GM21423 (cell line): ENCODE measurements around the gene PPIF.

Experiments
- ATAC-seq: cut with Tn5 transposase; IDR thresholded peaks from one replicate; pipeline ENCODE4 v1.9.1; 2021; ENCODE audit warnings: mild to moderate bottlenecking, moderate library complexity; ENCODE audit not compliant: unreplicated experiment

PPIF gene

DNA sequence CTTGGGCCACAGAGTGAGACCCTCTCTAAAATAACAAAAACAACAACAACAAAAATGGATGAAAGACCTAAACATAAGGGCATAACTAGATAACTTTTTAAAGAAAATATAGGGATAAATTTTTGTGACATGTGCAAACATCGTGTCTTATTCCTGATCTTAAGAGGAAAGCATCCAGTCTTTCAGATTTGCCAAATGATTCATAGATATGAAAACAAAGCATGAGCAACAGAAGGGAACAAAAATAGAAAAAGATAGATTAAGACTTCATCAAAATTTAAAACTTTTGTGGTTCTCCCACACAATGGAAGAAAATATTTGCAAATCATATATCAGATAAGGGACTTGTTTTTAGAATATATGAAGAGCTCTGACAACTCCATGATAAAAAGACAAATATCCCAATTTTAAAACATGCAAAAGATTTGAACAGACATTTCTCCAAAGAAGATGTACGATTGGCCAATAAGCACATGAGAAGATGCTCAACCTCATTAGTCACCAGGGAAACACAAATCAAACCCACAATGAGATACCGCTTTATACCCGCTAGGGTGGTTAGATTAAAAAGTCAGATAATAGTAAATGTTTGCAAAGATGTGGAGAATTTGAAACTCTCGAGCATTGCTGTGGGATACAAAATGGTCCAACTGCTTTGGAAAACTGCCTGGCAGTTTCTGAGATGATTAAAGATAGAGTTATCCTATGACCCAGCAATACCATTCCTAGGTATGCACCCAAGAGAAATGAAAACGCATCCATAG lies 20.3 kb downstream of the PPIF start:
- ATAC-seq: no peak

DNA sequence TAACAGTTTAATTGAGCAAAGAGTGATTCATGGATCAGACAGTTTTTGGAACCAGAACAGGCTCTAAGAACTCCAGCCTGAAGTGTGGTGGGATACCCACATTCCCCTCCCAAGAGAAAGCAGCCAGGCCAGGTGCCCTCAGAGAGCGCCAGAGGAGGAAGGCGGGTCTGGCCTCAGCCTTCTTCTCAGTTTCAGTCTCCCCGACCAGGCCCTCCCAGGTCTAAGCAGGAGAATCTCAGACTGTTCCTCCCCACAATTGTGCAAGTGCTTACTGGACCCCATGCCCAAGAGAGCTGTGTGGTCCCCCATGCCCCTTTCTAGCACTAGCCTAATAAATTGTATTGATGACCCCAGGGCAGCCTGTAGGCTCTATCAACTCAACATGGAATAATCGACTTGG lies 25.6 kb downstream of the PPIF start:
- ATAC-seq: no peak

DNA sequence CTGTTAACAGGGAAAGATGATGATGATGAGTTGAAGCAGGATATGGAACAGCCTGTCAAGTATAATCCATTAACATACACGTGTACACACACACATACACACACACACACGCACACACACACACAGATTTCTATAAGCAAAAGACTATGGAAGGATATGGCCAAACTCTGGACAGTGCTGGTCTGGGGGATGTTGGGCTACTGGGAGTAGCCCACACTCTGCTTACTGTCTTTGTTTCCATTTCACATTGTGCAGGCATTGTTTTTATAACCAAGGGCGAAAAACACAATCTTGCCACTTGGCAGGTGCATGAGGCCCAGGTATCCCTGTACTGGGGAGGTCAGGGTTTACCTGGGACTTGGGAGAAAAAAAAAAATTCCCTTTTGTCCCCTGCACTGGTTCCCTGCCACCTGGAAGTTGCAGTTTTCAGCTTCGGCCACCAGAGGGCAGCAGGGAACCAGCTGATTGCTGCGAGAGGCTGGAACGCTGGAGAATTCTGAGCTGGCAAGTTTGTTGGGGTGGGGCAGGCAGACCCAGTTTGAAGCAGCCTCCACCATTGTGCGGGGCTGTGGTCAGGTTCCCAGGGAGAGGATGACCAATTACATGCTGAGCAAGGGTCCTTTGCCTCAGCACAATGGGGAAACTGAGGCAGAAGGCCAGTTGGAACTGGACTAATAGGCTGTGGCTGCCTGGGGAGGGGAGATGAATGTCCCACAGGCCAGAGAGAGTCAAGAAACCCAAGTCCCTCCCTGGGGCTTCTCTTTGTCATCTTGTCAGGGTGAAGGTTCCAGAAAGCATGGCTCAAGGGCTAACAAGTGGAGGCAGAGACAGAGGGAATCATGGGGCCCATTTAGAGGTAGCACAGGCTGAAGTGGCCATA lies 27.3 kb downstream of the PPIF start:
- peak; percentile 53 for ATAC-seq

DNA sequence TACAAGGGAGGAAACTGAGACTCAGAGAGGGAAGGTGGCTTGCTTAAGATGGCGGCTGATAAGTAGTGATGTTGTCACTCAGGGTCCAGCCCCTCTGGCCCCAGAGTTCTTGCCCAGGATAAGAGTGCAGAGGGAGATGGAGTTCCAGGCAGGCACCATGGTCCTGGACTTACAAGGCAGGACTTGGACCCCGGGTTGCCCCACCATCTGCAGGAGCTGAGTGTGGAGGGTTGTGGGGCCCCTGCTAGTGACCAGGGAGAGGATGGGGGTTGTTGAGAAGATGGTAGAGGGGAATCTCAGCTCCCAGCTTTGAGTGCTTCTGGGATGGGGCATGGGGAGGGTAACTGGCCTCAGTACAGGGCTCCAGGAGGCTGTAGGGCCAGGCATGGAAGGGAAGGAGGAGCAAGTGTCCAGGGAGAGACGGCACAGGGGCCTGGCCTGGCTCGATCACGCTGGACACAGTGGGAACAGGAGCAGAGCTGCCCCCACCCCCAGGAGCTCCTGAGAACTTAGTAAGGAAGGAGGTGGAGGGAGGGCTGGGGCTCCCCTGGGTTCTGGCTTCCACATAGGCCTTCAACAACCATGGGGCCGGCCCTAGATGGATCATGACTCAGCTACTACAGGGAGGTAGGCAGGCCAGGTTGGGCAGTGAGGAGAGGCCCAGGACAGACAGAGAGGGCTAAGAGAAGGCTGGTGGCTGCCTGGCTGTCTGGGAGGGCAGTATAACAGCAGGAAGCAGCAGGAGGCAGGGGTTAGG lies 28.2 kb downstream of the PPIF start:
- ATAC-seq: no peak

DNA sequence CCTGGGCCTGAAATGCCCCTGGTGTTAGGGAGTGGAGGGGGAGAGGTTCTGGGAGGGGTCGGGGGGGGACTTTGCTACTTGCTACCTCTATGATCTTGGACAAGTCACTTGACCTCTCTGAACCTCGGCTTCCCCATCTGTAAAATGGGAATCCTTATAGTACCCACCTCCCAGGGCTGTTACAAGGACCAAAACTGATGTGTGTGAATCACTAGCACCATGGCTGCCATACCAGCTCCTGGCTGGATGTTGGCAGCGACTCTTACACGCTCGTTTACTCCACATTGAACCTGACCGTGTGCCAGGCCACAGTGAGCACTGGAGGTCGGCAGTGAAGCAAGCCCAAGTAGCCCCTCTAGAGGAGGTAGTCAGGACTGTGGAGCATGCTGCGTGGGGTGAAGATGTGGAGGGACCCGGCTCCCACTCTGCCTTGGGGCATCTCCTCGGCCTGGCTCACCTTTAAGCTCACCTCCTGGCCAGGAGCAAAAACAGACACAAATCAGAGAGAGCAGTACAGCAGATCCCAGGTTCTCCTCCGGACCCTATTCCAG lies 28.9 kb downstream of the PPIF start:
- no peak for ATAC-seq

DNA sequence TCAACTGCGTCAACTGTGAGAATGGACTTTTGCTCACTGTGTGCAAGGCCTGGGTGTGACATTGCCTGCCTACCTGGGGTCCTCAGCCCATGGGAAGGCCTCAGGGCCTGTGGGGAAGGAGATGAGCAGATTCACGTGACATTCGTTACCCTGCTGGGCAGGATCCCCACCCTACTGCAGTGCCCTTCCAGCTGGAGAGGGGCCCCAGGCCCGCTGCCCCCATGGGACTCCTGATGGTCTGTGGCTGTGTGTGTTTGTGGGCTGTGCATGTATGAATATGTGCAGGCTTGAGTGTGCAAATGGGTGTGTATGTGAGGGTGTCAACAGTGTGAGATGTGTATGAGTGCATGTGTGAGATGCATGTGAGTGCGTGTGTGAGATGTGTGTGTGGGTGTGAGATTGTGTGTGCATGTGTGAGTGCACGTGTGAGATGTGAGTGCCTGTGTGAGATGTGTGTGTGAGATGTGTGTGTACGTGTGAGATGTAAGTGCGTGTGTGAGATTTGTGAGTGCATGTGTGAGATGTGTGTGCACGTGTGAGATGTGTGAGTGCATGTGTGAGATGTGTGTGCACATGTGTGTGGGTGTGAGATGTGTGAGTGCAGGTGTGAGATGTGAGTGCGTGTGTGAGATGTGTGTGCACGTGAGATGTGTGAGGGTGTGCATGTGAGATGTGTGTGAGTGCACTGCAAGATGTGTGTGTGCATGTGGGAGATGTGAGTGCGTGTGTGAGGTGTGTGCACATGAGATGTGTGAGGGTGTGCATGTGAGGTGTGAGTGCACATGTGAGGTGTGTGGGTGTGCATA lies 29.7 kb downstream of the PPIF start:
- ATAC-seq: no peak

DNA sequence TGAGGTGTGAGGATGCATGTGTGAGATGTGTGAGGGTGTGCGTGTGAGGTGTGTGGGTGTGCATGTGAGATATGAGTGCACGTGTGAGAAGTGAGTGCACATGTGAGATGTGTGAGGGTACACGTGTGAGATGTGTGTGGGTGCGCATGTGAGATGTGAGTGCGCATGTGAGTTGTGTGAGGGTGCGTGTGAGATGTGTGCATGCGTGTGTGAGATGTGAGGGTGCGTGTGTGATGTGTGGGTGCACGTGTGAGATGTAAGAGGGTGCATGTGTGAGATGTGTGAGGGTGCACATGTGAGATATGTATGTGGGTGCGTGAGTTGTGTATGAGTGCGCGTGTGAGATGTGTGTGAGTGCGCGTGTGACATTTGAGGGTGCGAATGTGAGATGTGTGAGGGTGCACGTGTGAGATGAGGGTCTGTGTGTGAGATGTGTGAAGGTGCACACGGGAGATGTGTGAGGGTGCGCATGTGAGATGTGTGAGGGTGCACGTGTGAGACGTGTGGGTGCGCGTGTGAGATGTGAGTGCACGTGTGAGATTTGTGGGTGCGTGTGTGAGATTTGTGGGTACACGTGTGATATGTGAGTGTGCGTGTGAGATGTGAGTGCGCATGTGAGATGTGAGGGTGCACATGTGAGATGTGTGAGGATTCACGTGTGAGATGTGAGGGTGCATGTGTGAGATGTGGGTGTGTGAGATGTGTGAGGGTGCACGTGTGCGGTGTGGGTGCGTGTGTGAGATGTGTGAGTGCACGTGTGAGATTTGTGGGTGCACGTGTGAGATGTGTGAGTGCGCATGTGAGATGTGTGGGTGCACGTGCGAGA lies 30.5 kb downstream of the PPIF start:
- ATAC-seq: no peak

DNA sequence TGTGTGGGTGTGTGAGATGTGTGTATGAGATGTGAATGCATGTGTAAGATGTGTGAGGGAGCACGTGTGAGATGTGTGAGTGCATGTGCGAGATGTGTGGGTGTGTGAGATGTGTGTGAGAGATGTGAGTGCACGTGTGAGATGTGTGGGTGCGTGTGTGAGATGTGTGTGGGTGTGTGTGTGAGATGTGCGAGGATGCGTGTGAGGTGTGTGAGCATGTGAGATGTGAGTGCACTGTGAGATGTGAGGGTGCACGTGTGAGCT lies 31.0 kb downstream of the PPIF start:
- ATAC-seq: no peak

DNA sequence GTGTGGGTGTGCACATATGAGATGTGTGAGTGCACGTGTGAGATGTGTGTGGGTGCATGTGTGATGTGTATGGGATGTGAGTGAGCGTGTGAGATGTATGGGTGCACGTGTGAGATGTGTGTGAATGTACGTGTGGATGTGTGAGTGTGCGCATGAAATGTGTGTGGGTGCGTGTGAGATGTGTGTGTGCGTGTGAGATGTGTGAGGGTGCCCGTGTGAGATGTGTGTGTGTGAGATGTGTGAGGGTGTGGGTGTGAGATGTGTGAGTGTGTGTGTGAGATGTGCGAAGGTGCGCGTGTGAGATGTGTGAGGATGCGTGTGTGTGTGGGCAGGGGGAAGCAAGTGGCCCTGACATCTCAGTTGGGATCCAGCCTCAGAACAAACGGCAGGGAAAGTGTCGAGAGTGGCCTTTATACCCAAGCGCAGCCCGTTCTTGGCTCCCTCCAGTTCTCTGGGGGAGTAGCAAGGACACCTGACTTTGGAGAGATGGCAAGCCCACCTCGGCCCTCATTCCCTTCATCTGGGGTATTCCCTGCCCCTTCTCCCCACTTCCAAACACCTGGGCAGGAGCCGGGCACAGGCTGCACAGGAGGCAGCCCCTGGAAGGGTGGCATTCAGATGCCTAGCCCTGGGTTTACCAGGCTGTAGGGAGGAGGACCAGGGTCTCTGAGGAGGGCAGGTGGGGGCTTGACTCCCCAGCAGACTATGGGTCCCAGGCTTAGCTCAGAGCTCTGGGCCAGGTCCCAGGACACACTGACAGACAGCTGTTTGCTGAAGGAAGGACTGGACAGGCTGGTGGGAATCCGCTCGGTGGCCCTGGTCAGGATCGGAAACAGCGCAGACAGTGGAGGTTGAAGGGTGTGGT lies 31.6 kb downstream of the PPIF start:
- no peak for ATAC-seq

DNA sequence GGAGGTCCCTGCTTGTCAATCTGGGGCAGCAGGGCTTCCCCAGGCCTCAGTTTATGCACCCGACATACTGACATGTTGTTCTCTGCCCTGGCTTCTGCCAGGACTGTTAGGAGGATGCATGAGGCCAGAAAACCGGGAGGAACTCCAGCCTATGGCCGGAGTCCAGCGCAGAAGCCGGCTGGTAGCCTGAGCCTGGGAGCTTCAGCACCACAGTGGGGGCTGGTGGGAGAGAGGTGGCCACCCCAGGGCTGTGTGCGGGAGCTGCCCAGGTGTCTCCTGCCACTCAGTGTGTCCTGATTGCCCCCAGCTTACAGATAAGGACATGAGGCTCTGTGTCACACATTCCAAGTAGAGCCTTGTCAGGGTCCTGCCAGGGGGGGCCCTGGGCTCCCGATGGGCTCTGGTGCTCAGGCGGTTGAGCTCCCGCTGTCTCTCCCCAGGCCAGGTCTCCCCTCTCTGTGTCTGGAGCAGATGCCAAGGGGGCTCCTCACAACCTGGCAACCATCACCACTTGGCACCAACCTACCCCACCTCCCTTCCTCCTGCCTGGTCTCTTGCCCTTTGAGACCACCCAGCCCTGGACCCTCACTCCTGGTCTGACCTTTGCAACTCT lies 32.3 kb downstream of the PPIF start:
- ATAC-seq: no peak

DNA sequence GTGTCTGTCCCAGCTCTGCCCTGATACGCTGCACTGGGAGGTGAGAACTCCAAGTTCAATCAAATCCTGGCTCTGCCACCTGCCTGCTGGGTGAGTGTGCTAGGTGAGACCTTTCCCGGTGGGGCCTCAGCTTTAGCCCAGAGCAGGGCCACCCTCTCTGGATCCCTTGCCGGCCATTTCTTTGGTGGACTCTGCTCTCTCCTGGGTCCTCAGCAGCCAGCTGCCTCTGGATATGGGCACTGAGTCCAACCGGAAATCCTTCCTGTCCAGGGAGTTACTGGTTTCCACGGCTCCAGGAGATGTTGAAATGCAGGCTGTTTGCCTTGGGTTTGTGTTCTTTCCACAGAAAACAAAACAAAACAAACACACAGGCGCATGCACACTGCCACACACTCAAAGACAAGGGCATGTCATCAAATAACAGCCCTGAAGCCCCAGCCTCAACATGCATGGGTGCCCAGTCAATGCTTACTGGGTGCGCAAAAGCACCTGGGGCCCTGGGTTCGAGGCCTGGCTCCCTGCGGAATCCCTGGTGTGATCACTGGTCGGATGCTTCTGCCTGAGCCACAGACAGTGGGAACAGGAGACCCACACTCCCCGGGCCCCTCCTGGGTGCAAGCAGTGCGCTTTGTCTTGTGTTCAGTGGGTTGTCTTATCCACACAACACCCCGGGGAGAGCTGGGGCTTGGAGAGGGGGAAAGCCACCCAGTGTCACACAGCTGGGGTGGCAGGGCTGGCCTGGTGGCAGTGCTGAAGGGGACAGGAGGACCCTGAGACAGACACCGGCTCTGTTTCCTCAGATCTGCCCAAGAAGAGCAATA lies 33.1 kb downstream of the PPIF start:
- ATAC-seq: no peak

DNA sequence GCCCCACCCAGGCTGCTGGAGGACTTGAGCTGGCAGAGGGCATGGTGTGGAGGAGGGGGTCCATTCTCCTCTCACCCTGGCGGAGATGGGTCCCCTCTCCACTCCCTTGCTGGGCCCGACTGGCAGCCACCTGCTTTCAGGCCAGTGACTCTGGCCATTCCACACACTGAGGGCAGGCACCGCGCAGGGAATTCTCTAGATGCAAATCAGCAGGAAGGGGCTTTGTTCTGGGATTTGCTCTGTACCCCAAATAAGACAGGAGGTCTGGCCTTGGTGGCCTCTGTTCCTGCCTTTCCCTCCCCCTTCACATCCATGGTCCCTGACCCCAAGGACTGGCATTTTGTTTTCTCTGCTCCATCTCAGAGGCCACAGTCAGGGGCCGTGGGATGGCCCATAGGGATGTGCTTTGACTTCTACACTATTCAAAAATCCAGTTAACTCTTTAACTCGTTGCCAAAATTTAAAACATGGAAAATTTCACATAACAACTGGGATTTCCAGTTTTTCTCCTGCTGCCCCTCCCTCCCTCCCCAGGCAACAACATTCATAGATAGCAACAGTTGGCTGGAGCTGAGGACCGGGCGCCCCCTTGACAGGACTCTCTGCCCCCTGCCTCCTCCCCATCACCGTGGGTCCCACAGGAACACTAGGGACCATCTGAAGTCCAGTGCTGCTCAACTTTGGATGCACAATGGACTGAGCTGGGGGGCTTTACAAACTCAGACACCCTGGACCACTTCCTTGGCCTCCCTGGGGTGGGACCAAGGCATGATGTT lies 33.9 kb downstream of the PPIF start:
- no peak for ATAC-seq

DNA sequence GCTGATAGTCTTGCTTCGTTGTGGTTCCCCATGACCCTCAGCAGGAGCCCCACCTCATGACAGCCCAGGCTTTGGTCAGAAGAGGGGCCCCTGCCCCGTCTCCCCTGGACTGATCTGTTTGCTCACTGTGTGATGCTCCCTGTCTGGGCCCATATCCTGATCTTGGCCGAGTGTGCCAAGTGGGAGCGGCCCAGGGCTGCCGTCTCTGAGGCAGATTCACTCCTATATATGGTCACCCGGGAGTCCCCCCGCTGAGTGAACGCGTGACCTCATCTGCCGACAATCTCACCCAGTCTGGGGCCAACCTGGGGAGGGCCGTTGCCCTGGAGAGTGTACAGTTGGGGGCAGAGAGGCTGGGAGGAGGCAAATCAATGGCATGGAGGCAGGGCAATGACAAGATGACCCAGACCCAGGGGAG lies 34.5 kb downstream of the PPIF start:
- ATAC-seq: no peak

DNA sequence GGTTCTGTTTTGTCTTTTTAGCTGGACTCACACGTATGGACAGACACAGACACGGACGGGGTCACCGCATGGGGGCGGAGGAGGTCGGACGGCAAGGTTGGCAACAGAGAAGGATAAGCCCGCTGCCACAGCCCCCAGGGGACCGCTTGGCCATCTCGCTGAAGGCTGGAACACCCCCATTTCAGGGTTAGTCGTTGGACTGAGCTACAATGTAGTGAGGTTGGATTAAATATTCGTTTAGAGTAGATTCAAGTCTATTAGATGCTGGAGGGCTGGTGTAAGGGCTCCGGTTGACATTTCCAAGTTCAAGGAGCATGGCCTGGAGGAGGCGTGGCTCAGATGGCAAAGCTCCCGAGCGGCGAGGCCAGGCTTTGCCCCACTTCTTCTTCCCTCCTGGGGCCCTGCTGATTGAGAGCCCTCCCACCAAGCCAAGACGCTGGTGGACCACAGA lies 35.2 kb downstream of the PPIF start:
- no peak for ATAC-seq

DNA sequence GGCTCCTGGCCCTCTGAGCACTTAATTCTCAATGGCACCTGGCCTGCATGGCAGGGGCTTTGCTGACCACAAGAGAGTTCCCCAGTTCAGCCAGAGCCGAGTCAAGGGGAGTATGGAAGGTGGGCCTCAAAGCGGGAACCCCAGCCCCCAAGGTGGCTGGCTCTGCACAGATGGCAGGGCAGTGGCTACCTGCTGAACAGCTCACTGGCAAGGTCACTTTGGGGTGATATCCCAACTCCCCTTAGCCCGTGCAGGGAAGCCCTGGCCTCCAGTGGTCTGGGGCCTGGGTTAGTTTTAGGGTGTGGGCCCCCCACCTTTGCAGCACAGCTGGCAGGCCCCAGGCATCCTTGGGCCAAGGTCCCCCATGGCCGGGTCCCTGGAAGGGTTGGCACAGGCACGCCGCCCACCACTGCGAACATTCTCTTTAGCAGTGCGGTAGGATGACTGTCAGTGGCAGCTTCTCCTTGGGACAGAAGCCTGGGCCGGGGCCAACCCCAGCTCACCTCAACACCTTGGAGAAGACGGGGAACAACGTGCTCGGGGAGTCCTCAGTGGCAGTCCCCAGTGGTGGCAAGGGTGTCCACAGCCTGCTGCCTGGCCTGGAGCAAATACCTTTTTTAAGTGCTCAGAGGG lies 36.8 kb downstream of the PPIF start:
- no peak for ATAC-seq

DNA sequence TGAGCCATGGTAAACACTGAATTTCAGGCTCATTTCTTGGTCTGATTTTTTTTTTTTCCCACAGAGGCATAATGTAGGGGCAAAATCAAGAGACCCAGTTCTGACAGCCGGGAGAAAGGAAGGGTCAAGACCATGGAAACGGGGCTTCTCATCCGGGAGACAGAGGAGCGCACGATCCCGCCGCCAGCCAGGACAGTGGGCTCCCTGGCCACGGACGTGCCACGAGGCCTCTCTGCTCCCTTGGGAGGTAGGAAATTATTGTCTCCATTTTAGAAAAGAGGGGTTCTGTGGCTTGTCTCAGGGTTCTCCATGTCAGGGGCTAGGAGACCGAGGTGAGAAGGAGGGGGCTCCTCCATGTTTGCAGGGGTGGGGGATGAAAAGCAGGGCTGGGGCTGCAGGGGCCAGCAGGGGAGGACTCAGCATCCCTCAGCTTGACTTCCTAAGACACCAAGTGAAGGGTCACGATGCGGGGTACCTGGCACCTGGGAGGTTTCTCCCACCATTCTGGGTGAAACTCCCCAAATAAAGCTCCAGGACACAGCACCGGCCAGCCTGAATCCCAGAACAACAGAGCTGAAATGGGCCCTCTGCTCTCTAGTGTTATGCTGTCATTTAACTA lies 37.6 kb downstream of the PPIF start:
- ATAC-seq: no peak
